Ovary (tissue), 9 donors: ENCODE measurements around the gene GATA1. TPM values are rescaled to one million over a fixed set of nuclear protein-coding genes. Genes with fewer than 3 reads are reported as not detected.
A peak's percentile ranks its signal among the peaks of the same experiment; 100 is the strongest.

Source experiments
- DNase-seq, 5 donors: peaks; one replicate each; pipeline ENCODE4 v3.0.0-alpha.2; 2019 to 2020
- H3K27ac ChIP-seq, 2 donors: fragments of 200-600 bp; one replicate each; pipeline versions ENCODE4 v1.5.1 to v1.8.0; 2019 to 2022
- H3K27me3 ChIP-seq: fragments of 200-600 bp; one replicate; pipeline ENCODE4 v1.8.0; 2022
- H3K36me3 ChIP-seq: fragments of 200-600 bp; sonication (generic); one replicate; pipeline ENCODE4 v1.5.1; 2019
- H3K4me1 ChIP-seq: one replicate; pipeline ENCODE4 v1.8.1; 2013; ENCODE audit warnings: mild to moderate bottlenecking, moderate library complexity; ENCODE audit not compliant: insufficient read depth
- H3K4me3 ChIP-seq: fragments of 200-600 bp; sonication (generic); one replicate; pipeline ENCODE4 v1.5.1; 2017
- H3K9me3 ChIP-seq, 2 donors: fragments of 200-600 bp in 1 of 2; sonication (generic) in 1 of 2; one replicate each; pipeline versions ENCODE4 v1.5.1 to v1.8.1; 2013 to 2019; ENCODE audit warnings: mild to moderate bottlenecking in 1 of 2, moderate library complexity in 1 of 2
- CTCF ChIP-seq, 3 donors: fragments of 450-650 bp in 2 of 3; fragments of 200-600 bp in 1 of 3; IDR thresholded peaks; one replicate each; pipeline versions ENCODE4 v1.5.1 to v1.8.0; 2016 to 2022; ENCODE audit warnings: antibody characterized with exemption in 3 of 3, mild to moderate bottlenecking in 1 of 3
- EP300 ChIP-seq: sonication (generic); formaldehyde crosslinking; IDR thresholded peaks from one replicate; pipeline ENCODE4 v1.6.1; 2017; ENCODE audit warnings: antibody characterized with exemption
- POLR2A ChIP-seq: fragments of 450-650 bp; IDR thresholded peaks from one replicate; pipeline ENCODE4 v1.6.1; 2017; ENCODE audit warnings: antibody characterized with exemption, mild to moderate bottlenecking, moderate library complexity
- WGBS, 3 donors: extraction: QIAGEN DNeasy Blood & Tissue Kit in 1 of 3; methylation state at CpG; one replicate each; pipeline versions ENCODE4 v1.1.5 to v1.1.7; 2013 to 2017; 5-methylcytosine and 5-hydroxymethylcytosine counted together
- intact Hi-C, 4 donors: fragments of 100-400 bp; cut with DNase I; formaldehyde crosslinking; loops; one replicate each; pipeline versions ENCODE4 v1.11.0 to v1.15.1; 2022 to 2023
- polyA plus RNA-seq, 2 donors: library from polyadenylated mRNA; stranded (reverse); fragments of 200-250 nt in 1 of 2; fragments of 350-450 nt in 1 of 2; fragmentation: Illumina TruSeq in 1 of 2; extraction: RNeasy Lipid Tissue Mini Kit (QIAGEN cat#74804) in 1 of 2; gene quantifications; one replicate each; pipeline ENCODE4 v1.2.3, GENCODE V29; 2013 to 2014
- total RNA-seq, 7 donors: library from RNA; depleted of rRNA in 2 of 7; stranded (reverse); fragments of >200 nt in 2 of 7; fragmentation: NEBNext Ultra II Directional in 3 of 7; extraction: Animal tissue kit (Norgen Biotek cat#: 25700) in 3 of 7; gene quantifications; one replicate each; pipeline versions ENCODE4 v1.1.0 to v1.2.4, GENCODE V29; 2016 to 2023
- donor health status: DM: no; HTN: no; CAD: no; lungs with moderate emphysema.
- donor health status: DM: no; HTN: no; CAD: no.
- donor health status: Bipolar disorder and iron deficiency.
- donor health status: DM: yes; HTN: yes; CAD: no.
- donor health status: DM: no; HTN: no; CAD: no.
- donor health status: DM: yes; HTN: yes; CAD: no.

Gene GATA1
- total and polyA plus RNA-seq, 9 donors = 0.08 to 0.46 TPM; not detected in 7

GRCh38 chrX:48802089-48802904 is 15.9 kb downstream of the GATA1 start:
- Histone ChIP-seq H3K4me3 (peak overlapping the region; percentile 60), H3K4me1 (peaks cover 2% of the 10 kb centered on the region), H3K9me3 (no peaks in the 10 kb centered on the region), H3K27ac (peak overlapping the region; percentile 76 to 89), H3K36me3 (no peaks in the 10 kb centered on the region), H3K27me3 (no peaks in the 10 kb centered on the region)
- WGBS, 3 donors = 34 to 50% (median 35%) methylated on average over 40 of the region's 40 CpGs
- TF ChIP-seq POLR2A (peak; percentile 67), EP300 (no peak), CTCF (IDR thresholded peaks at IDR 0.05) (peak in 1 of 3 donors; percentile 19)
- intact Hi-C loops = no loop called here
- DNase-seq = peak; percentile 77 to 86 (median 79)

- Histone ChIP-seq H3K27ac (peak overlapping the region in 1 of 2 donors; percentile 76), H3K9me3 (no peaks in the 10 kb centered on the region), H3K4me3 (no peak overlapping the region), H3K27me3 (no peaks in the 10 kb centered on the region), H3K4me1 (peaks cover 2% of the 10 kb centered on the region), H3K36me3 (no peaks in the 10 kb centered on the region)
- DNase-seq = no peak
- intact Hi-C loops = no loop called here
- TF ChIP-seq CTCF (IDR thresholded peaks at IDR 0.05) = no peak
- WGBS, 3 donors = 51 to 60% (median 58%) methylated on average over 4 of the region's 4 CpGs
Measured at GRCh38 chrX:48802905-48803200, 16.5 kb downstream of the GATA1 start.

- Histone ChIP-seq H3K9me3 (no peaks in the 10 kb centered on the region), H3K36me3 (no peaks in the 10 kb centered on the region), H3K27me3 (no peaks in the 10 kb centered on the region), H3K4me3 (no peak overlapping the region), H3K27ac (no peak overlapping the region), H3K4me1 (peaks cover 2% of the 10 kb centered on the region)
- intact Hi-C loops = no loop called here
- TF ChIP-seq CTCF (IDR thresholded peaks at IDR 0.05) = no peak
- TF ChIP-seq POLR2A = no peak
- TF ChIP-seq EP300 = no peak
- DNase-seq = no peak
- WGBS, 3 donors = 82 to 85% (median 84%) methylated on average over 4 of the region's 4 CpGs
Measured at GRCh38 chrX:48806081-48806480, 19.7 kb downstream of the GATA1 start.

- H3K9me3 ChIP-seq = no peaks in the 10 kb centered on the region
- no peaks in the 10 kb centered on the region for H3K36me3 ChIP-seq
- no peaks in the 10 kb centered on the region for H3K4me1 ChIP-seq
- TF ChIP-seq EP300 (no peak), CTCF (IDR thresholded peaks at IDR 0.05) (no peak), POLR2A (no peak)
- H3K27me3 ChIP-seq = no peaks in the 10 kb centered on the region
- WGBS, 3 donors = 84 to 88% (median 86%) methylated on average over 8 of the region's 8 CpGs
- intact Hi-C loops = loop anchor here in 1 of 4 donors (2.0 kb wide), 1 partner anchor 75 kb away; no protein-coding TSS in a partner anchor
- no peak overlapping the region for H3K4me3 ChIP-seq
- no peak overlapping the region for H3K27ac ChIP-seq
- no peak for DNase-seq
Measured at GRCh38 chrX:48813644-48814043, 27.3 kb downstream of the GATA1 start.
